CD8-positive, alpha-beta memory T cell (primary cell): ENCODE results near the gene IL1B. TPM values are rescaled to one million over a fixed set of nuclear protein-coding genes. Genes with fewer than 3 reads are reported as not detected.
A peak's percentile ranks its signal among the peaks of the same experiment; 100 is the strongest.

Source experiments
- CTCF ChIA-PET: fragments of 350-600 bp; sonication (Branson Sonifier 250); formaldehyde crosslinking; loops from one replicate; lab custom pipeline; 2021; ENCODE audit warnings: antibody characterized with exemption; lab: Charles Lee
- POLR2A ChIA-PET: fragments of 350-600 bp; sonication (Branson Sonifier 250); formaldehyde crosslinking; loops from one replicate; lab custom pipeline; 2021; ENCODE audit warnings: antibody characterized with exemption; lab: Charles Lee
- DNase-seq, 5 donors: peaks; one replicate each; pipeline versions ENCODE4 v3.0.0 to v3.0.0-alpha.2; 2020 to 2022; ENCODE audit warnings: mixed read lengths in 1 of 5
- H3K27ac ChIP-seq: one replicate; pipeline ENCODE4 v1.7.0; 2013; ENCODE audit warnings: low read depth, mild to moderate bottlenecking, low read length, moderate library complexity
- H3K27me3 ChIP-seq: 2 replicates; pipeline ENCODE4 v1.7.0; 2013; ENCODE audit warnings: low read length, mild to moderate bottlenecking; ENCODE audit not compliant: insufficient read depth, poor library complexity, severe bottlenecking
- H3K36me3 ChIP-seq: 2 replicates; pipeline ENCODE4 v1.7.0; 2013; ENCODE audit warnings: mild to moderate bottlenecking, low read length, moderate library complexity; ENCODE audit not compliant: insufficient read depth
- H3K4me1 ChIP-seq: 2 replicates; pipeline ENCODE4 v1.7.0; 2013; ENCODE audit warnings: mild to moderate bottlenecking, low read length, moderate library complexity; ENCODE audit not compliant: insufficient read depth
- H3K4me3 ChIP-seq: 2 replicates; pipeline ENCODE4 v1.7.0; 2013; ENCODE audit warnings: mild to moderate bottlenecking, low read length
- H3K9me3 ChIP-seq: 2 replicates; pipeline ENCODE4 v1.7.0; 2013; ENCODE audit warnings: mild to moderate bottlenecking, low read length
- H3K27ac Mint-ChIP-seq, 8 donors: one replicate each; pipeline ENCODE4 v1.8.0; 2020 to 2021; ENCODE audit warnings: mixed read lengths in 8 of 8, mild to moderate bottlenecking in 6 of 8, inconsistent platforms in 3 of 8, moderate library complexity in 3 of 8
- H3K27me3 Mint-ChIP-seq, 2 donors: one replicate each; pipeline ENCODE4 v1.8.0; 2020 to 2021; ENCODE audit warnings: mixed read lengths in 2 of 2, mild to moderate bottlenecking in 1 of 2, moderate library complexity in 1 of 2
- H3K36me3 Mint-ChIP-seq, 3 donors: one replicate each; pipeline ENCODE4 v1.8.0; 2020 to 2021; ENCODE audit warnings: mixed read lengths in 3 of 3, inconsistent platforms in 1 of 3, mild to moderate bottlenecking in 1 of 3
- H3K4me1 Mint-ChIP-seq, 3 donors: one replicate each; pipeline ENCODE4 v1.8.0; 2020 to 2021; ENCODE audit warnings: mixed read lengths in 3 of 3, inconsistent platforms in 1 of 3, mild to moderate bottlenecking in 1 of 3
- H3K4me3 Mint-ChIP-seq, 7 donors: one replicate each; pipeline ENCODE4 v1.8.0; 2020 to 2021; ENCODE audit warnings: mixed read lengths in 7 of 7, mild to moderate bottlenecking in 6 of 7, moderate library complexity in 4 of 7, inconsistent platforms in 2 of 7
- H3K9me3 Mint-ChIP-seq, 5 donors: one replicate each; pipeline ENCODE4 v1.8.0; 2020 to 2022; ENCODE audit warnings: mixed read lengths in 5 of 5, mild to moderate bottlenecking in 3 of 5, moderate library complexity in 2 of 5, inconsistent platforms in 1 of 5
- polyA plus RNA-seq: library from polyadenylated mRNA; unstranded; fragments of 300-500 nt; fragmentation: Illumina TruSeq; gene quantifications from one replicate; pipeline ENCODE4 v1.2.3, GENCODE V29; 2021
- total RNA-seq, 2 experiments: library from RNA; stranded (reverse); gene quantifications; one replicate each; pipeline ENCODE4 v1.2.3, GENCODE V29; 2021

IL1B gene
- total and polyA plus RNA-seq, 3 experiments from 2014 or later, result not detected

GRCh38 chr2:112793449-112793978, 43.1 kb downstream of the IL1B start:
- peaks cover 0 to 7% of the 10 kb centered on the region in 2 donors for H3K27me3 Mint-ChIP-seq
- H3K27ac ChIP-seq, result peak overlapping the region; percentile 64
- ChIA-PET CTCF (interaction anchor here (1.1 kb wide), 1 partner anchor 67 kb away, joined by 3 read pairs; no protein-coding TSS in a partner anchor), POLR2A (no interaction called here)
- no peaks in the 10 kb centered on the region for H3K27me3 ChIP-seq
- H3K36me3 ChIP-seq, result no peaks in the 10 kb centered on the region
- no peak overlapping the region for H3K4me3 ChIP-seq
- no peaks in the 10 kb centered on the region for H3K9me3 ChIP-seq
- H3K27ac Mint-ChIP-seq, result no peak overlapping the region
- H3K4me1 ChIP-seq, result no peaks in the 10 kb centered on the region
- H3K4me1 Mint-ChIP-seq, result peaks cover 0 to 5% (median 2%) of the 10 kb centered on the region in 3 donors
- H3K4me3 Mint-ChIP-seq, result no peak overlapping the region
- no peaks in the 10 kb centered on the region for H3K9me3 Mint-ChIP-seq
- no peak for DNase-seq
- H3K36me3 Mint-ChIP-seq, result no peaks in the 10 kb centered on the region

GRCh38 chr2:112792419-112792818, 44.2 kb downstream of the IL1B start:
- Mint-ChIP-seq H3K4me3 (no peak overlapping the region), H3K4me1 (peaks cover 0 to 5% (median 2%) of the 10 kb centered on the region in 3 donors), H3K36me3 (no peaks in the 10 kb centered on the region), H3K9me3 (no peaks in the 10 kb centered on the region), H3K27me3 (peaks cover 2 to 4% of the 10 kb centered on the region in 2 donors), H3K27ac (no peak overlapping the region)
- no peak for DNase-seq
- no peak overlapping the region for H3K4me3 ChIP-seq
- H3K36me3 ChIP-seq, result no peaks in the 10 kb centered on the region
- H3K9me3 ChIP-seq, result no peaks in the 10 kb centered on the region
- ChIA-PET CTCF (interaction anchor here (1.1 kb wide), 1 partner anchor 66 kb away, joined by 3 read pairs; no protein-coding TSS in a partner anchor), POLR2A (no interaction called here)
- no peak overlapping the region for H3K27ac ChIP-seq
- no peaks in the 10 kb centered on the region for H3K4me1 ChIP-seq
- H3K27me3 ChIP-seq, result no peaks in the 10 kb centered on the region

- Mint-ChIP-seq H3K9me3 (no peaks in the 10 kb centered on the region), H3K36me3 (peaks cover 0 to 1% (median 0%) of the 10 kb centered on the region in 3 donors), H3K4me1 (peaks cover 0 to 5% (median 2%) of the 10 kb centered on the region in 3 donors), H3K27me3 (peaks cover 2 to 8% of the 10 kb centered on the region in 2 donors), H3K4me3 (no peak overlapping the region), H3K27ac (no peak overlapping the region)
- DNase-seq, result no peak
- no peaks in the 10 kb centered on the region for H3K9me3 ChIP-seq
- ChIA-PET CTCF (no interaction called here), POLR2A (no interaction called here)
- no peaks in the 10 kb centered on the region for H3K27me3 ChIP-seq
- no peaks in the 10 kb centered on the region for H3K4me1 ChIP-seq
- H3K36me3 ChIP-seq, result no peaks in the 10 kb centered on the region
- H3K27ac ChIP-seq, result no peak overlapping the region
- H3K4me3 ChIP-seq, result no peak overlapping the region
Measured at GRCh38 chr2:112791693-112792230, 44.8 kb downstream of the IL1B start.

DNA sequence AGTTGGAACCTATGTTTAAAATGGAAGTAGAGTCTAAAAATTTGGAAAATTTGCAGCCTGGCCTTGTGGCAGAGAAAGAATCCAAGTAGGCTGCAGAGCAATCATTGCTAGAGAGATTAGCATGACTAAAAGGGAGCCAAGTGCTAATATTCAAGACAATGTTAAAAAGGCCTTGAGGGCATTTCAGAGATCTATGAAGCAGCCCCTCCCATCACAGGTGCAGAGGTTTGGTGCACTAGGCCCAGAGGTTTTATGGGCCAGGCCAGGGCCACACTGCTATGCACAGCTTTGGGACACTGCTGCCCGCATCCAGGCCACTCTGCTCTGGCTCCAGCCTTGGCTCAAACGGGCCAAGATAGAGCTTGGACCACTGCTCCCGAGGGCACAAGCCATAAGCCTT, 45.6 kb downstream of the IL1B start:
- ChIA-PET CTCF (no interaction called here), POLR2A (no interaction called here)
- Mint-ChIP-seq H3K36me3 (peaks cover 0 to 1% (median 0%) of the 10 kb centered on the region in 3 donors), H3K27ac (no peak overlapping the region), H3K4me3 (no peak overlapping the region), H3K9me3 (no peaks in the 10 kb centered on the region), H3K27me3 (peaks cover 2 to 9% of the 10 kb centered on the region in 2 donors), H3K4me1 (peaks cover 0 to 5% (median 2%) of the 10 kb centered on the region in 3 donors)
- Histone ChIP-seq H3K36me3 (no peaks in the 10 kb centered on the region), H3K4me3 (no peak overlapping the region), H3K9me3 (no peaks in the 10 kb centered on the region), H3K27ac (no peak overlapping the region), H3K4me1 (no peaks in the 10 kb centered on the region), H3K27me3 (no peaks in the 10 kb centered on the region)
- DNase-seq, result no peak

GRCh38 chr2:112790305-112790704, 46.3 kb downstream of the IL1B start:
- no peak for DNase-seq
- H3K27ac ChIP-seq, result no peak overlapping the region
- Mint-ChIP-seq H3K27ac (no peak overlapping the region), H3K9me3 (no peaks in the 10 kb centered on the region), H3K4me1 (peaks cover 0 to 5% (median 2%) of the 10 kb centered on the region in 3 donors), H3K27me3 (peaks cover 2 to 15% of the 10 kb centered on the region in 2 donors), H3K4me3 (no peak overlapping the region), H3K36me3 (peaks cover 0 to 1% (median 0%) of the 10 kb centered on the region in 3 donors)
- no peaks in the 10 kb centered on the region for H3K36me3 ChIP-seq
- CTCF ChIA-PET, result no interaction called here
- no peaks in the 10 kb centered on the region for H3K4me1 ChIP-seq
- H3K4me3 ChIP-seq, result no peak overlapping the region
- H3K27me3 ChIP-seq, result no peaks in the 10 kb centered on the region
- H3K9me3 ChIP-seq, result no peaks in the 10 kb centered on the region
- POLR2A ChIA-PET, result no interaction called here

GRCh38 chr2:112789186-112789585, 47.4 kb downstream of the IL1B start:
- Histone ChIP-seq H3K27me3 (no peaks in the 10 kb centered on the region), H3K4me1 (no peaks in the 10 kb centered on the region), H3K27ac (no peak overlapping the region), H3K9me3 (no peaks in the 10 kb centered on the region), H3K4me3 (no peak overlapping the region), H3K36me3 (no peaks in the 10 kb centered on the region)
- Mint-ChIP-seq H3K36me3 (peaks cover 0 to 1% (median 0%) of the 10 kb centered on the region in 3 donors), H3K4me3 (no peak overlapping the region), H3K9me3 (no peaks in the 10 kb centered on the region), H3K27me3 (peaks cover 2 to 25% of the 10 kb centered on the region in 2 donors), H3K4me1 (peaks cover 0 to 4% (median 2%) of the 10 kb centered on the region in 3 donors), H3K27ac (peak overlapping the region in 1 of 8 donors; percentile 66)
- ChIA-PET POLR2A (no interaction called here), CTCF (interaction anchor here (0.6 kb wide), 1 partner anchor 918 kb away, joined by 3 read pairs; no protein-coding TSS in a partner anchor)
- no peak for DNase-seq

GRCh38 chr2:112788653-112789052, 47.9 kb downstream of the IL1B start:
- Histone ChIP-seq H3K36me3 (no peaks in the 10 kb centered on the region), H3K27ac (no peak overlapping the region), H3K4me3 (no peak overlapping the region), H3K9me3 (no peaks in the 10 kb centered on the region), H3K27me3 (no peaks in the 10 kb centered on the region), H3K4me1 (no peaks in the 10 kb centered on the region)
- Mint-ChIP-seq H3K9me3 (no peaks in the 10 kb centered on the region), H3K27me3 (peaks cover 5 to 30% of the 10 kb centered on the region in 2 donors), H3K36me3 (peaks cover 0 to 1% (median 0%) of the 10 kb centered on the region in 3 donors), H3K4me3 (no peak overlapping the region), H3K4me1 (no peaks in the 10 kb centered on the region), H3K27ac (no peak overlapping the region)
- POLR2A ChIA-PET, result no interaction called here
- CTCF ChIA-PET, result interaction anchor here (0.6 kb wide), 1 partner anchor 918 kb away, joined by 3 read pairs; no protein-coding TSS in a partner anchor
- no peak for DNase-seq

GRCh38 chr2:112787729-112788393, 48.7 kb downstream of the IL1B start:
- ChIA-PET CTCF (no interaction called here), POLR2A (no interaction called here)
- no peak overlapping the region for H3K4me3 ChIP-seq
- H3K27ac ChIP-seq, result no peak overlapping the region
- no peaks in the 10 kb centered on the region for H3K36me3 ChIP-seq
- Mint-ChIP-seq H3K4me3 (no peak overlapping the region), H3K36me3 (peaks cover 0 to 1% (median 0%) of the 10 kb centered on the region in 3 donors), H3K27ac (no peak overlapping the region), H3K4me1 (no peaks in the 10 kb centered on the region), H3K9me3 (no peaks in the 10 kb centered on the region), H3K27me3 (peaks cover 7 to 33% of the 10 kb centered on the region in 2 donors)
- no peaks in the 10 kb centered on the region for H3K9me3 ChIP-seq
- DNase-seq, result no peak
- no peaks in the 10 kb centered on the region for H3K27me3 ChIP-seq
- H3K4me1 ChIP-seq, result no peaks in the 10 kb centered on the region
